Smooth muscle cell (in vitro differentiated cells): ENCODE results near the gene CREB3. TPM values are rescaled to one million over a fixed set of nuclear protein-coding genes. Genes with fewer than 3 reads are reported as not detected.

Experiments
- DNase-seq: peaks from one replicate; lab custom pipeline; 2025; ENCODE audit not compliant: unreplicated experiment; lab: John Stamatoyannopoulos, UW
- H2AFZ ChIP-seq: fragments of 200-600 bp; sonication (generic); 2 replicates; pipeline ENCODE4 v1.6.0; 2016; ENCODE audit warnings: antibody characterized with exemption, low read depth, mild to moderate bottlenecking
- H3F3A ChIP-seq: fragments of 200-600 bp; sonication (generic); 2 replicates; pipeline ENCODE4 v1.6.0; 2017; ENCODE audit warnings: antibody characterized with exemption, low read depth
- H3K27ac ChIP-seq: fragments of 200-600 bp; sonication (generic); 2 replicates; pipeline ENCODE4 v1.5.1; 2016; ENCODE audit warnings: low read depth, mild to moderate bottlenecking
- H3K27me3 ChIP-seq: fragments of 200-600 bp; sonication (generic); 2 replicates; pipeline ENCODE4 v1.6.1; 2016; ENCODE audit warnings: low read depth, mild to moderate bottlenecking
- H3K36me3 ChIP-seq: fragments of 200-600 bp; sonication (generic); 2 replicates; pipeline ENCODE4 v1.5.1; 2016; ENCODE audit warnings: low read depth
- H3K4me1 ChIP-seq: fragments of 200-600 bp; sonication (generic); 2 replicates; pipeline ENCODE4 v1.5.1; 2016; ENCODE audit warnings: low read depth
- H3K4me2 ChIP-seq: fragments of 200-600 bp; sonication (generic); 2 replicates; pipeline ENCODE4 v1.6.0; 2016; ENCODE audit warnings: mild to moderate bottlenecking
- H3K4me3 ChIP-seq: fragments of 200-600 bp; sonication (generic); 2 replicates; pipeline ENCODE4 v1.5.1; 2016; ENCODE audit warnings: mild to moderate bottlenecking
- H3K79me2 ChIP-seq: fragments of 200-600 bp; sonication (generic); 2 replicates; pipeline ENCODE4 v1.6.0; 2016; ENCODE audit warnings: low read depth, mild to moderate bottlenecking
- H3K9ac ChIP-seq: fragments of 200-600 bp; sonication (generic); 2 replicates; pipeline ENCODE4 v1.6.0; 2016; ENCODE audit warnings: low read depth
- H3K9me3 ChIP-seq: fragments of 200-600 bp; sonication (generic); replicated peaks from 2 replicates; pipeline ENCODE4 v1.5.1; 2016; ENCODE audit warnings: low read depth
- H4K20me1 ChIP-seq: fragments of 200-600 bp; sonication (generic); 2 replicates; pipeline ENCODE4 v1.6.0; 2016; ENCODE audit warnings: low read depth
- WGBS: methylation state at CpG from one replicate; pipeline ENCODE4 v1.1.7; 2016; ENCODE audit warnings: low lambda C conversion rate; 5-methylcytosine and 5-hydroxymethylcytosine counted together
- polyA plus RNA-seq: library from polyadenylated mRNA; unstranded; fragments of >200 nt; fragmentation: Nextera tagmentation; extraction: Ambion mirVana; gene quantifications from 2 replicates; pipeline ENCODE4 v1.2.1, GENCODE V29; 2016
- total RNA-seq: library from RNA; depleted of rRNA; stranded (reverse); fragments of >200 nt; gene quantifications from 2 replicates; pipeline ENCODE4 v1.2.3, GENCODE V29; 2014
- TF ChIP-seq, protein P1 (sequence below): fragments of 200-600 bp; sonication (generic); IDR thresholded peaks from 2 replicates; pipeline ENCODE4 v1.5.1; 2017; ENCODE audit warnings: borderline replicate concordance, mild to moderate bottlenecking, antibody characterized with exemption; ENCODE audit not compliant: insufficient read depth, poor library complexity, severe bottlenecking

CREB3 gene
- total and polyA plus RNA-seq, 2 experiments from 2014 or later: 66.9 to 81.0 TPM

DNA sequence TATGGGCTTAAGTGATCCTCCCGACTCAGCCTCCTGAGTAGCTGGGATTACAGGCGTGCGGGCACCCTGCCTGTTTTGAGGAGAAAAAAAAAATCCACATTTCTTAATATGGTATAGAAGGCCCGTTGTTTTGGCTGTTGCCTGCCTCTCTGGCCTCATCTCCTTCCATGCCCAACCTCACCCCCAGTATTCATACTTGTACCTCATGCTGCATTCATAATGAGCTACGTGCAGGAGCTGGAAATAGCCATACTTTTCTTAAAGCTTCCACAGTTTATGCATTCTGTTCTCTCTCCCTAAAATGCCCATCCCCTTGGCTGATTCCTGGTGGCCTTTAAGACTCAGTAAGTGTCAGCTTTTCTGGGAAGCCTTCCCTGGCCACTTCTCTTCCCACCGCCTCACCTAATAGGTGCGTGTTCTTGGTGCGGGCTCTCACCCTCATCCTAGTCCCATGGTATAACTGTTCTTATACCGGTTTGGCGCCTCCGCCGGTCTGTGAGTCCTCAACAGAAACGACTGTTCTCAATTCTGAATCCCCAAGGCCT is 40.6 kb upstream of the CREB3 start:
- DNase-seq: no peak
- no peak overlapping the region for H3K4me3 ChIP-seq
- peak overlapping the region; percentile 95 for H3K4me2 ChIP-seq
- H3K9ac ChIP-seq: no peak overlapping the region
- no peak overlapping the region for H2AFZ ChIP-seq
- H3K9me3 ChIP-seq: no peaks in the 10 kb centered on the region
- peaks cover 29% of the 10 kb centered on the region for H3K79me2 ChIP-seq
- peak overlapping the region; percentile 95 for H3K27ac ChIP-seq
- TF ChIP-seq, protein P1, sequence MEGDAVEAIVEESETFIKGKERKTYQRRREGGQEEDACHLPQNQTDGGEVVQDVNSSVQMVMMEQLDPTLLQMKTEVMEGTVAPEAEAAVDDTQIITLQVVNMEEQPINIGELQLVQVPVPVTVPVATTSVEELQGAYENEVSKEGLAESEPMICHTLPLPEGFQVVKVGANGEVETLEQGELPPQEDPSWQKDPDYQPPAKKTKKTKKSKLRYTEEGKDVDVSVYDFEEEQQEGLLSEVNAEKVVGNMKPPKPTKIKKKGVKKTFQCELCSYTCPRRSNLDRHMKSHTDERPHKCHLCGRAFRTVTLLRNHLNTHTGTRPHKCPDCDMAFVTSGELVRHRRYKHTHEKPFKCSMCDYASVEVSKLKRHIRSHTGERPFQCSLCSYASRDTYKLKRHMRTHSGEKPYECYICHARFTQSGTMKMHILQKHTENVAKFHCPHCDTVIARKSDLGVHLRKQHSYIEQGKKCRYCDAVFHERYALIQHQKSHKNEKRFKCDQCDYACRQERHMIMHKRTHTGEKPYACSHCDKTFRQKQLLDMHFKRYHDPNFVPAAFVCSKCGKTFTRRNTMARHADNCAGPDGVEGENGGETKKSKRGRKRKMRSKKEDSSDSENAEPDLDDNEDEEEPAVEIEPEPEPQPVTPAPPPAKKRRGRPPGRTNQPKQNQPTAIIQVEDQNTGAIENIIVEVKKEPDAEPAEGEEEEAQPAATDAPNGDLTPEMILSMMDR: no peak
- peaks cover 36% of the 10 kb centered on the region for H4K20me1 ChIP-seq
- H3F3A ChIP-seq: peaks cover 56% of the 10 kb centered on the region
- 67% methylated on average over 13 of the region's 13 CpGs for WGBS
- H3K27me3 ChIP-seq: no peaks in the 10 kb centered on the region
- peaks cover 18% of the 10 kb centered on the region for H3K4me1 ChIP-seq
- no peaks in the 10 kb centered on the region for H3K36me3 ChIP-seq

DNA sequence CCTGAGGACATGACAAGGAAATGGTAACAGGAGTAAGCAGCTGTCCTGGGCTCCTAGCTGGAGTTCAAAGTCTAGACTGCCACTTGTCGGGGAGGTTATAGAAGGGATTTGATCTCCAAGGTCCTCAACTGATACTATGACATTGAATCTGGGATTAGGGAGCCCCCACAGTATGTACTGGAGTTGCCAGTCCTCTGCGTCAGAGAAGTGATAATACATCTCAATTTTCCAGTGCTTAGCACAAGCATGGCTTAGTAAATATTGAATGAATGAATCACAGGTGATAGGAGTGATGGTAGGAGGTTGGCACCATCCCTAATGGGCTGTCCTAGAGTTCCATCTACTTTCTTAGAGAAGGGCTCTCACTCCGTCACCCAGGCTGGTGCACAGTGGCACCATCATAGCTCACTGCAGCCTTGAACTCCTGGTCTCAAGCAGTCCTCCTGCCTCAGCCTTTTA is 36.5 kb upstream of the CREB3 start:
- H3K79me2 ChIP-seq: no peaks in the 10 kb centered on the region
- H3K9ac ChIP-seq: no peak overlapping the region
- H3K9me3 ChIP-seq: no peaks in the 10 kb centered on the region
- no peak overlapping the region for H2AFZ ChIP-seq
- peaks cover 16% of the 10 kb centered on the region for H3K36me3 ChIP-seq
- peaks cover 15% of the 10 kb centered on the region for H4K20me1 ChIP-seq
- H3K27ac ChIP-seq: peak overlapping the region; percentile 83
- no peaks in the 10 kb centered on the region for H3K27me3 ChIP-seq
- H3K4me1 ChIP-seq: peaks cover 6% of the 10 kb centered on the region
- TF ChIP-seq, protein P1: no peak
- no peak overlapping the region for H3K4me3 ChIP-seq
- no peak for DNase-seq
- H3K4me2 ChIP-seq: no peak overlapping the region
- peaks cover 41% of the 10 kb centered on the region for H3F3A ChIP-seq
- 87% methylated on average over 3 of the region's 3 CpGs for WGBS

DNA sequence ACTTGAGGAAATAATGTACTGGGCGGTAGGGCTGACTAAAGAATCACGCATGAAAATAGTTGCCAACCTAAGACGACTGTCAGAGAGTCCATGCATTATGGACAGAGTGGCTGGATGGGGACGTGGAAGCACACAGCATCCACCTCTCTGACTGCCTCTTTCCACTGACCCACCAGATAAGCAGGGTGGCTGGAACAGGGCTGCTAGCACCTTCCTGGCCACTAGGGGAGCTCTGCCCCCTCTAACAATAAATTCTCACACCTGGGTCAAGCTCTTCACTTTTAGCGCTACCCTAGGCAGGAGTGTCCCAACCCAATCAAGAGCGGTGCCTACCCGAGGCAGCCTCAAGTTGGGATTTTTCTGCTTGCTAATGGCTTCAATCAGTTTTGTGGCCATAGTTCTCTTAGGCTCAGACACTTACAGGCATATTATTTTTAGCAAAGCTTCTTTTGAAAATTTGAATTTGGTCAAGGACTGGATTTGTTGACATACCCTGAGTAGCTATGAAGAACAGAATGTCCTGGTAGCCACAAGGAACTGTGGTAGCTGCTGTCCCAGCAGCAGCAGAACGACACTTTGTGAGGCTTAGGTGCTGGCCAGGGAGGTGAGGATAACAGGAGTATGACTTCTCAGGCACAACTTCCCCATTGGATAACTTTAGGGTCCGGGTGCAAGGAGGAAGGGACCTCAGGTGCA is 35.8 kb upstream of the CREB3 start:
- Histone ChIP-seq H3K36me3 (peaks cover 20% of the 10 kb centered on the region), H3F3A (peaks cover 35% of the 10 kb centered on the region), H3K27ac (peak overlapping the region; percentile 83)

More for the DNA sequence above, 35.8 kb upstream of the CREB3 start:
- no peak overlapping the region for H3K4me3 ChIP-seq
- no peak for DNase-seq
- H3K4me2 ChIP-seq: no peak overlapping the region
- H4K20me1 ChIP-seq: peaks cover 18% of the 10 kb centered on the region
- H3K9ac ChIP-seq: no peak overlapping the region
- no peaks in the 10 kb centered on the region for H3K9me3 ChIP-seq
- TF ChIP-seq, protein P1: peak; percentile 79
- no peaks in the 10 kb centered on the region for H3K27me3 ChIP-seq
- no peak overlapping the region for H2AFZ ChIP-seq
- H3K79me2 ChIP-seq: no peaks in the 10 kb centered on the region
- 58% methylated on average over 9 of the region's 9 CpGs for WGBS
- peaks cover 2% of the 10 kb centered on the region for H3K4me1 ChIP-seq
